Measurements from ENCODE around the gene FHOD3.

GRCh38 chr18:36334798-36335197, 37.3 kb downstream of the FHOD3 start:
- TF ChIP-seq CTCF (conservative IDR thresholded peaks at IDR 0.05): no peak
- no peak for TF ChIP-seq EZH2 (IDR thresholded peaks at IDR 0.05; ENCODE audit: low read depth)

All from PC-9 (cell line).